GM03348 (cell line): Measurements from ENCODE around the gene MS4A13.
"Not testable (repeated sequence)": the region's sequence is repeated elsewhere in the genome, so short reads cannot be mapped to it uniquely, and the experiment has no call there.

Experiments used
- DNase-seq: peaks from one replicate; pipeline ENCODE4 v3.0.0; 2012; ENCODE audit warnings: low spot score

The MS4A13 gene, protein sequence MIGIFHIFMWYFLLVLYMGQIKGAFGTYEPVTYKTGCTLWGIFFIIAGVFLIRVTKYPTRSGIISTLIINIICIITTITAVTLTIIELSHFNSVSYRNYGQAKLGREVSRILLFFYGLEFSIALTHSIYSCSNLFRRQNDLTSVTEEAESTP

GRCh38 chr11:60515144-60515855 is at the start of gene MS4A13:
Gene MS4A13 (plus strand): TSS chr11:60515392. CDS start chr11:60518084, 2,692 bp downstream.
- DNase-seq: no peak

GRCh38 chr11:60468829-60469228 is 46.4 kb upstream of the MS4A13 start:
- DNase-seq: no peak

- no peak for DNase-seq
Observed at GRCh38 chr11:60469723-60470122, 45.5 kb upstream of the MS4A13 start.

DNA sequence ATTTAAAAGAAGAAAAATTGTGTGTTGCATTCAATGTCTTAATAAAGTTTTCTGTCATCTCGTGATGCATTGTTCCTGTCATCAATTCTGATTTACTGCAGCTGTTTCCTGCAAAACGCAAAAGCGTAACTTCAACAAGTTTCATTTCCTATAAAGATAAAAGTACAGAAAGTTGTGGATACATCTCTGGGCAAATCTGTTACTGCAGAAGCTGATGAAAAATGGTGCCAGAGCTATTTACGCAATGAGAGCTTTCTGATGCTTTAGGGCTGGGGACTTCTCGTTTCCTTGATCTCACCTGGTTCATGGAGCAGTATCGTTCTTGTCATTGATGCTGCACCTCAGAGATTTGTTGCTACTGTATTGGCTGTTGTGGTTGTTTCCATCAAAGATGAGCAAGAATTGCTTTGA is 38.2 kb upstream of the MS4A13 start:
- DNase-seq: no peak

DNA sequence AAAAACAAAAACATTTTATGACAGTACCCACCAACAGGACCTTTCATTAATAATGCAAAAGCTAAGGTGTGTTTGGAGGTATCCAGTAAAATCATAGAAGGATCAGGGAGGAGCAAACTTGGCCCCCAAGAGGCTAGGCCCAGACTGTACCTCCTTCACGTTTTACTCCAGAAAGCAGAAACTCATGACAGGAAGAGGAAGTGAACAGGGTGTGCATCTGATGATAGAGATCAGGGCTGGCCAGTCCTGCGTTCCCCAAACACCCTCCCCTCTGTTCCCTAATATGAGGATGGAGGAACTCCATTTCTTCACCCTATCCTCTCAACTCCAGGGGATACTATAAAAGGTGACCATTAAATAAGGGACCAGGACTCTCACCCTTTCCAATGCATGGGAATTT is 32.8 kb upstream of the MS4A13 start:
- DNase-seq: no peak

- DNase-seq: no peak
Observed at GRCh38 chr11:60485987-60486386, 29.2 kb upstream of the MS4A13 start.

- no peak for DNase-seq
Observed at GRCh38 chr11:60492488-60493009, 22.6 kb upstream of the MS4A13 start, which contains the start of gene MS4A12. Gene MS4A12 (plus strand): TSS chr11:60492778. CDS start chr11:60497319, 4,541 bp downstream.

DNA sequence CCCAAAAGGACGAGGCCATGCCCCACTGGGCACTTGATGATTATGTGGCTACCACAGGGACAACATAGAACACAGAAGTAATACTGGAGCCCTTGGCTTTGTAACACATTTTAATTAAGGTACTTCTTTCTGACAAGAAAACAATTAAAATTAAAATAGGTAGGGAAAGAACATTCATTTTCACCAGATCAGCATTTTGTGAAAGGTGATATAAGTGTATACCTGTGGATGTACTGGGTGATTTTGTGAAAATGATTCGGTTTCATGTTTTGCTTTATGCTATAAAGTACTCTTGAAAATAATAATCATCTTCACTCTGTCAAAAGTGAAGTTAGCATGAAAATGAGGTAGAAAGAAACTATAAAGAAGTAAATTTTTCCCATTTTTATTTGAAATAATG is 21.7 kb upstream of the MS4A13 start:
- no peak for DNase-seq

- DNase-seq: no peak
Observed at GRCh38 chr11:60498399-60498798, 16.8 kb upstream of the MS4A13 start.

DNA sequence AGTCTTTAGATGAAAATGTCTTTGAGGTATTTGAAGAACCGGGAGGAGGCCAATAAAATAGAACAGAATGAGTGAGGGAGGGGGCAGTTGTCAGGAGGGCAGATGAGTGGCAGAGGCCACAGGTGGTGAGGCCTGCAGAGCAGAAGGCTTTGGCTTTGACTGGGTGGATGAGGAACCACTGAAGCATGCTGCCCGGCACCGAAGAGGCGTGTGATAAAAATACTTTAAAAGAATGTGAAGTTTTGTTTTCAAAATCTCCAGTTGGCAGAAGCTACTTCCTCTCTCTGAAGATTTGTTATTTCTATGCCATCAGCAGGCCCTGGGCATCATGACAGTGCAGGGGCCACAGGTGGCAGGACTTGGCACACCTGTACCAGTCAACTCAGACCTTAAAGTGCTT is 16.3 kb upstream of the MS4A13 start:
- DNase-seq: no peak

DNA sequence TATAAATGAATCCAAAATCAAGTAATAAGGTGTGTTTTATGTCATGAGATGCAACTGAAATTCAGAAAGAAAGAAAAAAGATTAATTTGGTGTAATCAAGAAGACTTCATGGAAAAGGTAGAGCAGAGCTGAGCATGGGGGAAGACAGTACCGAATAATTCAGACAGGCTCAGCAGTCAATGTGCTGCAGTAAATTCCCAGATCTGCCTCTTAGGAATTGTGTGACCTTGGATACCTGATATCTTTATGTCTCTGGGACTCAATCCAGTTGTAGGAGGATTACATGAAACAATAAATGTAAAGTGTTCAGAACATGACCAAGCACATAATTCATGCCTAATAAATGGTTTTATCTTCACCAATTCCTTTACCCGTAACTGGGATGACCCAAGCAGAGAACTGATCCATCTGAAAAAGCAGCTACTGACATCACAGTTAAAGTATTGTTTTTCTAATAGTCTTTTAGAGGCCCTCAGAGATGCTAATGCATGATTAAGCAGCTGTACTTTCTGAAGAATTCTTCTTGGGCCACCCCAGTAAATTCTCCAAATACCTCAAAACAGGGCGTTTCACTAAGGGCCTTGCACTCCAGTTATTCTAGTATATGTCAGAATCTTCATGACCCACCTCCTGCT is 14.8 kb upstream of the MS4A13 start:
- no peak for DNase-seq

GRCh38 chr11:60502221-60502775 is 12.9 kb upstream of the MS4A13 start:
- no peak for DNase-seq

DNA sequence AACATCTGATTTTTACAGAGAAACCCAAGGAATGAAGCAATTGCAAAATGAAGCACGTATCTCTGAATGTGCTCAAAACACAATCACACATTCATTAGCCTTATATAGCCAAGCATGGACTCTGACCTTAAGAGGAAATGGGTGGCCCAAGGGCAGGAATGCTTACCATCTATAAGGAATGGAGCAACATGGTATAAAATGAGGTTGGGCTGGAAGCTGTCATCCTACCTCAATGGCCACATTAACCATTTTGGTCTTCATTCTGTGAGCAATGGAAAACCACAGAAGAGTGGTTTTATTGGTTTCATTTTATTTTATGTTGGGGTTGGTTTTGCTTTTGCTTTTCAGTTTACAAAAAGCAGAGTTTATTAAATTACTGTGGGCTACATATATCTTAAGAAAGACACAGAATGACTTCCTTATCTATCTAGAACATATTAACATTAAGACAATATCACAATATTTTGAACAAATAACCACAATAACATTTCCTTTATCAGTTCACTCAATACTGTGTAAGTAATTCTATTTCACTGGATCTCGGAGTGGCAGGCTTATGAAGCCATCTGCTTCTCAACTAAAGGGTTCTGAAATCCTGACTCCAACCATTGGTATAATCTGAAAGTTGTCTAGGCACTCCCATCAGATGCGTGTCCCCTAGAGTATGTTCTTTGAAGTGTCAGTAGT is 10.8 kb upstream of the MS4A13 start:
- DNase-seq: no peak

DNA sequence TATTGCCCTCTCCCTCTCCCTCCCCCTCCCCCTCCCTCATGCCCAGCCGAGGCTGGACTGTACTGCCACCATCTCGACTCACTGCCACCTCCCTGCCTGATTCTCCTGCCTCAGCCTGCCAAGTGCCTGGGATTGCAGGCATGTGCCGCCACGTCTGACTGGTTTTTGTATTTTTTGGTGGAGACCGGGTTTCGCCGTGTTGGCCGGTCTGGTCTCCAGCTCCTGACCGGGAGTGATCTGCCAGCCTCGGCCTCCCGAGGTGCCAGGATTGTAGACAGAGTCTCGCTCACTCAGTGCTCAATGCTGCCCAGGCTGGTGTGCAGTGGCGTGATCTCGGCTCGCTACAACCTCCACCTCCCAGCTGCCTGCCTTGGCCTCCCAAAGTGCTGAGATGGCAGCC is 5.6 kb upstream of the MS4A13 start:
- DNase-seq: not testable (repeated sequence)

DNA sequence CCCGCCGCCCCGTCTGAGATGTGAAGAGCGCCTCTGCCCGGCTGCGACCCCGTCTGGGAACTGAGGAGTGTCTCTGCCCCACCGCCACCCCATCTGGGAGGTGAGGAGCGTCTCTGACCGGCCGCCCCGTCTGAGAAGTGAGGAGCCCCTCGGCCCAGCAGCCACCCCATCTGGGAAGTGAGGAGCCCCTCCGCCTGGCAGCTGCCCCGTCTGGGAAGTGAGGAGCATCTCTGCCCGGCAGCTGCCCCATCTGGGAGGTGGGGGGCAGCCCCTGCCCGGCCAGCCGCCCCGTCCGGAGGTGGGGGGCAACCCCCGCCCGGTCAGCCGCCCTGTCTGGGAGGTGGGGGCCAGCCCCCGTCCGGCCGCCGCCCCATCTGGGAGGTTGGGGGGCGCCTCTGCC is 5.0 kb upstream of the MS4A13 start:
- not testable (repeated sequence) for DNase-seq

DNA sequence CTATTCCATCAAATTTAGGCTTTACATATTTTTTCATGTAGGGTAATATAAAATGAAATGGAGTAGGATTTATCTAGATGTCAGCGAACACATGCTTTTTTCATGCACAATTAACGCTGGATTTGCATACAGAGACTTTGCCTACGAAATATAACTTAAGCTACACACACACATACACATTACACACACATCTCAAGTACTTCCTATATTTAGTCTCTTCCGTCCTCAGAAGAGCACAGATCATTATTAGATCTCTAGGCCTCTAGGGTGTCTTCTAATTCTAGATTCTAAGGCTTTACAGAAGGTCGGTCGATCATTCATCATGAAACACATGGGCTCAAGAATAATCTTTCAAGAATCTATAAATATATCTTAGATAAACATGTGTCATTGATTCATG is 3.8 kb upstream of the MS4A13 start:
- DNase-seq: no peak

- DNase-seq: no peak
Observed at GRCh38 chr11:60512651-60513225, 2.5 kb upstream of the MS4A13 start.

- no peak for DNase-seq
Observed at GRCh38 chr11:60513496-60514460, 1.4 kb upstream of the MS4A13 start.

DNA sequence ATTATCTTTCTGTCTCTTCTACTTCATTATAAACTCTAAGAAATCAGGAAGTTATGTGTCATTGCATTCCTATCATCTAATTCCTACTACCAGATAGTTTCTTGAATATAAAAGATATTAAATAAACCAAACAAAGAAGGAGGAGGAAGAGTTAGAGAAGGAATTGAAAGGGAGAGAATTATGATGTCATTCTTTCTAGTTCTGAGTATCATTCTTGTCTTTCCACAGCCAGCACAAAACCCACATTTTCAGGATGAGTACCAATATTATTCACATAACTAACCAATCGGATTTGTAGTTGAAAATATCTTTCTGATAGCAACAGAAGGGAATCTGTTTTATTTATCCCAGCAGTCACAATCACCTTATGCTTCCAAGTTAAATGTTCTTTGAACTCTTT is 13.3 kb downstream of the MS4A13 start:
- DNase-seq: no peak

DNA sequence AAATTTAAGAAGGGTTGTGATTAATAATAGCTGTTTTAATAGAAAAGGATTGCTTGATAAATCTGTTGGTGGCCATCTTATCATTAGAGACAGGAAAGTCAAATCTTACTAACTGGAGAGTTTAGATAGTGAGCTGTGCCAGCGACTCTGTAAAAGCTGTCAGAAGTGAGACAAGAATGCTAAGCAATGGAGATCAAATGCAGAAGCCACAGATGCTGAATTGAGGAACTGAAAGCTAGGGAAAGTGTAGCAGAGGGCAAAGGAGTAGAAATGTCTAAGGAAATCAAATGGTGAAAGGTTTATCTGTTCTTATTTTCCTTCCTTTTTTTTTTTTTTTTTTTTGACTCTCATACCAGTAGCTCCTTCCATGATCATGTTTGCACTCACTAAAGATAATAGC is 13.7 kb downstream of the MS4A13 start:
- DNase-seq: no peak
